Activated T-helper 2 cell treated with anti-CD3 and anti-CD28 coated beads, Interferon-gamma antibody, Interleukin-2, Interleukin-4, amounts not matched to agents 10 μg/mL and 5 μg/mL and 100 μg/mL, durations not matched to agents 14 hours and 24 hours and 36 hours (primary cell): Measurements from ENCODE around the gene F10. TPM values are rescaled to one million over a fixed set of nuclear protein-coding genes. Genes with fewer than 3 reads are reported as not detected.
"Not testable (repeated sequence)": the region's sequence is repeated elsewhere in the genome, so short reads cannot be mapped to it uniquely, and the experiment has no call there.

ENCODE experiments used
- DNase-seq: peaks from one replicate; pipeline ENCODE4 v3.0.0; 2021; ENCODE audit warnings: low spot score
- H3K27ac Mint-ChIP-seq: one replicate; pipeline ENCODE4 v1.8.0; 2021; ENCODE audit warnings: mixed read lengths
- H3K27me3 Mint-ChIP-seq: one replicate; pipeline ENCODE4 v1.8.0; 2021; ENCODE audit warnings: low read depth, mixed read lengths
- H3K36me3 Mint-ChIP-seq: one replicate; pipeline ENCODE4 v1.8.0; 2021; ENCODE audit warnings: low read depth, mixed read lengths
- H3K4me1 Mint-ChIP-seq: one replicate; pipeline ENCODE4 v1.8.0; 2021; ENCODE audit warnings: low read depth, mixed read lengths
- H3K4me3 Mint-ChIP-seq: one replicate; pipeline ENCODE4 v1.8.0; 2021; ENCODE audit warnings: low read depth, mild to moderate bottlenecking, moderate library complexity, mixed read lengths
- H3K9me3 Mint-ChIP-seq: one replicate; pipeline ENCODE4 v1.8.0; 2021; ENCODE audit warnings: mixed read lengths
- intact Hi-C: fragments of 100-400 bp; cut with micrococcal nuclease; formaldehyde crosslinking; loops from one replicate; pipeline ENCODE4 v1.15.1; 2023
- total RNA-seq: library from RNA; stranded (reverse); gene quantifications from 2 replicates; pipeline ENCODE4 v1.2.3, GENCODE V29; 2022

The F10 gene
- not detected in 2 replicates for total RNA-seq

- Mint-ChIP-seq H3K36me3 (no peaks in the 10 kb centered on the region), H3K4me3 (no peak within 1 kb of the TSS)
- intact Hi-C loops: no loop called here
Measured at GRCh38 chr13:113122550-113123225, at the start of gene F10. TSS of gene F10 (plus strand) at chr13:113122799. CDS start at chr13:113122856, 57 bp downstream.

GRCh38 chr13:113073942-113074341 is 48.7 kb upstream of the F10 start:
- Mint-ChIP-seq H3K27me3 (no peaks in the 10 kb centered on the region), H3K36me3 (no peaks in the 10 kb centered on the region), H3K4me3 (no peak overlapping the region), H3K27ac (no peak overlapping the region), H3K4me1 (no peaks in the 10 kb centered on the region), H3K9me3 (no peaks in the 10 kb centered on the region)
- DNase-seq: no peak
- intact Hi-C loops: no loop called here

More at GRCh38 chr13:113122550-113123225, at the start of gene F10:
- Mint-ChIP-seq H3K4me1 (no peaks in the 10 kb centered on the region), H3K9me3 (no peaks in the 10 kb centered on the region), H3K27me3 (peaks cover 12% of the 10 kb centered on the region), H3K27ac (no peak within 1 kb of the TSS)
- DNase-seq: no peak

- intact Hi-C loops: no loop called here
- Mint-ChIP-seq H3K27me3 (no peaks in the 10 kb centered on the region), H3K9me3 (no peaks in the 10 kb centered on the region)
Measured at GRCh38 chr13:113074401-113074800, 48.2 kb upstream of the F10 start.

GRCh38 chr13:113074876-113075275 is 47.7 kb upstream of the F10 start:
- no peaks in the 10 kb centered on the region for H3K27me3 Mint-ChIP-seq
- H3K9me3 Mint-ChIP-seq: no peaks in the 10 kb centered on the region
- no peak overlapping the region for H3K27ac Mint-ChIP-seq
- no peaks in the 10 kb centered on the region for H3K4me1 Mint-ChIP-seq
- intact Hi-C loops: no loop called here
- H3K4me3 Mint-ChIP-seq: no peak overlapping the region
- no peaks in the 10 kb centered on the region for H3K36me3 Mint-ChIP-seq
- DNase-seq: no peak

More at GRCh38 chr13:113074401-113074800, 48.2 kb upstream of the F10 start:
- Mint-ChIP-seq H3K27ac (no peak overlapping the region), H3K4me3 (no peak overlapping the region), H3K36me3 (no peaks in the 10 kb centered on the region), H3K4me1 (no peaks in the 10 kb centered on the region)
- DNase-seq: no peak

- Mint-ChIP-seq H3K9me3 (no peaks in the 10 kb centered on the region), H3K4me1 (no peaks in the 10 kb centered on the region), H3K4me3 (no peak overlapping the region), H3K36me3 (no peaks in the 10 kb centered on the region), H3K27ac (no peak overlapping the region), H3K27me3 (no peaks in the 10 kb centered on the region)
- DNase-seq: no peak
- intact Hi-C loops: no loop called here
Measured at GRCh38 chr13:113075711-113076110, 46.9 kb upstream of the F10 start.

- DNase-seq: no peak
- Mint-ChIP-seq H3K9me3 (no peaks in the 10 kb centered on the region), H3K4me1 (no peaks in the 10 kb centered on the region), H3K4me3 (no peak overlapping the region), H3K27ac (no peak overlapping the region), H3K27me3 (no peaks in the 10 kb centered on the region), H3K36me3 (no peaks in the 10 kb centered on the region)
- intact Hi-C loops: no loop called here
Measured at GRCh38 chr13:113076681-113077401, 45.8 kb upstream of the F10 start.

- Mint-ChIP-seq H3K27me3 (no peaks in the 10 kb centered on the region), H3K4me1 (no peaks in the 10 kb centered on the region), H3K27ac (no peak overlapping the region), H3K36me3 (no peaks in the 10 kb centered on the region), H3K9me3 (no peaks in the 10 kb centered on the region), H3K4me3 (no peak overlapping the region)
- no peak for DNase-seq
- intact Hi-C loops: no loop called here
Measured at GRCh38 chr13:113077566-113077952, 45.0 kb upstream of the F10 start.

- intact Hi-C loops: no loop called here
- no peaks in the 10 kb centered on the region for H3K4me1 Mint-ChIP-seq
- no peaks in the 10 kb centered on the region for H3K9me3 Mint-ChIP-seq
- no peaks in the 10 kb centered on the region for H3K27me3 Mint-ChIP-seq
- H3K4me3 Mint-ChIP-seq: no peak overlapping the region
- H3K27ac Mint-ChIP-seq: no peak overlapping the region
- H3K36me3 Mint-ChIP-seq: no peaks in the 10 kb centered on the region
- no peak for DNase-seq
Measured at GRCh38 chr13:113077953-113078901, 44.4 kb upstream of the F10 start.

- no peak for DNase-seq
- no peaks in the 10 kb centered on the region for H3K9me3 Mint-ChIP-seq
- no peak overlapping the region for H3K4me3 Mint-ChIP-seq
- H3K4me1 Mint-ChIP-seq: no peaks in the 10 kb centered on the region
- intact Hi-C loops: no loop called here
- no peak overlapping the region for H3K27ac Mint-ChIP-seq
- no peaks in the 10 kb centered on the region for H3K36me3 Mint-ChIP-seq
- no peaks in the 10 kb centered on the region for H3K27me3 Mint-ChIP-seq
Measured at GRCh38 chr13:113078902-113079780, 43.5 kb upstream of the F10 start.

- H3K27me3 Mint-ChIP-seq, H3K27ac Mint-ChIP-seq, intact Hi-C loops, H3K4me1 Mint-ChIP-seq, H3K4me3 Mint-ChIP-seq, DNase-seq, H3K9me3 Mint-ChIP-seq, H3K36me3 Mint-ChIP-seq: not testable (repeated sequence)
Measured at GRCh38 chr13:113079781-113080080, 42.9 kb upstream of the F10 start.

GRCh38 chr13:113080361-113080831 is 42.2 kb upstream of the F10 start:
- DNase-seq: no peak
- no peaks in the 10 kb centered on the region for H3K9me3 Mint-ChIP-seq
- H3K27me3 Mint-ChIP-seq: no peaks in the 10 kb centered on the region
- H3K27ac Mint-ChIP-seq: no peak overlapping the region
- H3K36me3 Mint-ChIP-seq: no peaks in the 10 kb centered on the region
- H3K4me3 Mint-ChIP-seq: no peak overlapping the region
- intact Hi-C loops: no loop called here
- no peaks in the 10 kb centered on the region for H3K4me1 Mint-ChIP-seq

GRCh38 chr13:113080901-113081521 is 41.6 kb upstream of the F10 start:
- H3K27me3 Mint-ChIP-seq: no peaks in the 10 kb centered on the region
- no peaks in the 10 kb centered on the region for H3K36me3 Mint-ChIP-seq
- intact Hi-C loops: no loop called here
- H3K27ac Mint-ChIP-seq: no peak overlapping the region
- no peaks in the 10 kb centered on the region for H3K4me1 Mint-ChIP-seq
- H3K9me3 Mint-ChIP-seq: no peaks in the 10 kb centered on the region
- no peak overlapping the region for H3K4me3 Mint-ChIP-seq
- DNase-seq: no peak
